Panc1 (cell line): ENCODE measurements around the gene GLRX5.

Experiments used
- CTCF ChIP-seq: fragments of 450-650 bp; IDR thresholded peaks from 2 replicates; pipeline ENCODE4 v1.5.1; 2017; ENCODE audit warnings: mild to moderate bottlenecking
- TF ChIP-seq, protein P1 (sequence below), 2 experiments: IDR thresholded peaks; 2 replicates each; pipeline ENCODE4 v1.6.1; 2011 to 2012; ENCODE audit warnings: low read depth in 2 of 2, control low read depth in 1 of 2, low read length in 1 of 2, mild to moderate bottlenecking in 1 of 2, moderate library complexity in 1 of 2; ENCODE audit not compliant: insufficient read depth in 1 of 2

DNA sequence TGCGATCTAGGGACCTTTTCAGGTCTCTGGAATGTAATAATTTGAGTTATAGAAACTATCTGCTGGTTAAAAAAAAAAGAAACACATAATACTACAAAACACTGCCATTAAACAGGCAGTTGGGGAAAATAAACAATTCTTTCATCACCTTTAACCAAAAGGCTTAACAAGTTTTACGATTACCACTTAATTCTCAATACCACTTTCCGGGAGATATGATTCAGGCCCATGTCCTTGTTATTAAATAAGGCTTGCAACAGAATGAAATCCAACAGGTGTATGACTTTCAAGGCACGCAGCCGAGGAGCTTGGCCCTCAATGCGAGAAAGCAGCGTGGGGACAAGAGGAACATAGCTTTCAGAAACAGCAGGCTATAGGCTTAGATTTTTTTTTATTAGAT lies 5.6 kb upstream of the GLRX5 start:
- TF ChIP-seq, protein P1, sequence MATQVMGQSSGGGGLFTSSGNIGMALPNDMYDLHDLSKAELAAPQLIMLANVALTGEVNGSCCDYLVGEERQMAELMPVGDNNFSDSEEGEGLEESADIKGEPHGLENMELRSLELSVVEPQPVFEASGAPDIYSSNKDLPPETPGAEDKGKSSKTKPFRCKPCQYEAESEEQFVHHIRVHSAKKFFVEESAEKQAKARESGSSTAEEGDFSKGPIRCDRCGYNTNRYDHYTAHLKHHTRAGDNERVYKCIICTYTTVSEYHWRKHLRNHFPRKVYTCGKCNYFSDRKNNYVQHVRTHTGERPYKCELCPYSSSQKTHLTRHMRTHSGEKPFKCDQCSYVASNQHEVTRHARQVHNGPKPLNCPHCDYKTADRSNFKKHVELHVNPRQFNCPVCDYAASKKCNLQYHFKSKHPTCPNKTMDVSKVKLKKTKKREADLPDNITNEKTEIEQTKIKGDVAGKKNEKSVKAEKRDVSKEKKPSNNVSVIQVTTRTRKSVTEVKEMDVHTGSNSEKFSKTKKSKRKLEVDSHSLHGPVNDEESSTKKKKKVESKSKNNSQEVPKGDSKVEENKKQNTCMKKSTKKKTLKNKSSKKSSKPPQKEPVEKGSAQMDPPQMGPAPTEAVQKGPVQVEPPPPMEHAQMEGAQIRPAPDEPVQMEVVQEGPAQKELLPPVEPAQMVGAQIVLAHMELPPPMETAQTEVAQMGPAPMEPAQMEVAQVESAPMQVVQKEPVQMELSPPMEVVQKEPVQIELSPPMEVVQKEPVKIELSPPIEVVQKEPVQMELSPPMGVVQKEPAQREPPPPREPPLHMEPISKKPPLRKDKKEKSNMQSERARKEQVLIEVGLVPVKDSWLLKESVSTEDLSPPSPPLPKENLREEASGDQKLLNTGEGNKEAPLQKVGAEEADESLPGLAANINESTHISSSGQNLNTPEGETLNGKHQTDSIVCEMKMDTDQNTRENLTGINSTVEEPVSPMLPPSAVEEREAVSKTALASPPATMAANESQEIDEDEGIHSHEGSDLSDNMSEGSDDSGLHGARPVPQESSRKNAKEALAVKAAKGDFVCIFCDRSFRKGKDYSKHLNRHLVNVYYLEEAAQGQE (IDR thresholded peaks at IDR 0.05; ENCODE audit: insufficient read depth in 1 of 2, low read depth in 2 of 2, low read length in 1 of 2), result no peak
- TF ChIP-seq CTCF, result no peak
